GM19468 (cell line): ENCODE results near the gene CFP.

Experiments
- ATAC-seq: cut with Tn5 transposase; IDR thresholded peaks from one replicate; pipeline ENCODE4 v1.9.1; 2021; ENCODE audit warnings: mild to moderate bottlenecking, moderate library complexity, moderate number of reproducible peaks; ENCODE audit not compliant: unreplicated experiment; ENCODE audit errors: extremely low read depth

The CFP gene

GRCh38 chrX:47643926-47644325 is 14.2 kb upstream of the CFP start:
- no peak for ATAC-seq

- ATAC-seq: no peak
These were observed 9.1 kb upstream of the CFP start for GRCh38 chrX:47638816-47639215.

GRCh38 chrX:47637546-47638195 is 7.9 kb upstream of the CFP start:
- ATAC-seq: no peak

- no peak for ATAC-seq
These were observed 5.3 kb upstream of the CFP start for GRCh38 chrX:47634871-47635575.

- ATAC-seq: no peak
These were observed 4.2 kb upstream of the CFP start for GRCh38 chrX:47633689-47634590.

- no peak for ATAC-seq
These were observed 2.9 kb upstream of the CFP start for GRCh38 chrX:47632666-47633065.

GRCh38 chrX:47631676-47632075 is 1.9 kb upstream of the CFP start:
- ATAC-seq: no peak

GRCh38 chrX:47628982-47629381 is 748 bp downstream of the CFP start:
- peak; percentile 24 for ATAC-seq

- ATAC-seq: no peak
These were observed 4.4 kb downstream of the CFP start for GRCh38 chrX:47625365-47625764.

GRCh38 chrX:47623540-47624027 is 6.1 kb downstream of the CFP start:
- ATAC-seq: no peak

GRCh38 chrX:47621851-47622250 is 7.9 kb downstream of the CFP start:
- ATAC-seq: no peak

- no peak for ATAC-seq
These were observed 9.4 kb downstream of the CFP start for GRCh38 chrX:47620303-47620685.

- ATAC-seq: peak; percentile 62
These were observed 10.0 kb downstream of the CFP start, which contains the start of gene SYN1 for GRCh38 chrX:47619486-47620302. SYN1 (minus strand) TSS chrX:47619857; CDS start chrX:47619728, 129 bp downstream.

GRCh38 chrX:47618923-47619485 is 10.7 kb downstream of the CFP start:
- ATAC-seq: no peak

GRCh38 chrX:47614618-47615017 is 15.1 kb downstream of the CFP start:
- ATAC-seq: no peak

GRCh38 chrX:47613082-47613481 is 16.6 kb downstream of the CFP start:
- no peak for ATAC-seq

- ATAC-seq: no peak
These were observed 17.3 kb downstream of the CFP start for GRCh38 chrX:47612418-47612817.

- ATAC-seq: no peak
These were observed 17.8 kb downstream of the CFP start for GRCh38 chrX:47611926-47612325.

- no peak for ATAC-seq
These were observed 18.2 kb downstream of the CFP start for GRCh38 chrX:47611489-47611888.

GRCh38 chrX:47610511-47610910 is 19.2 kb downstream of the CFP start:
- no peak for ATAC-seq
